Mesodermal cell (in vitro differentiated cells): Measurements from ENCODE around the gene WDR20.
A peak's percentile ranks its signal among the peaks of the same experiment; 100 is the strongest.

Experiments used
- H3K27ac ChIP-seq: 2 replicates; pipeline ENCODE4 v1.7.0; 2013; ENCODE audit warnings: mild to moderate bottlenecking, low read depth, low read length, moderate library complexity; ENCODE audit not compliant: severe bottlenecking
- H3K36me3 ChIP-seq: 2 replicates; pipeline ENCODE4 v1.7.1; 2013; ENCODE audit warnings: mild to moderate bottlenecking, low read length, moderate library complexity; ENCODE audit not compliant: control insufficient read depth, insufficient read depth
- H3K4me1 ChIP-seq: one replicate; pipeline ENCODE4 v1.7.1; 2013; ENCODE audit warnings: mild to moderate bottlenecking, low read length; ENCODE audit not compliant: insufficient read depth, control insufficient read depth, poor library complexity, severe bottlenecking
- H3K4me3 ChIP-seq: 2 replicates; pipeline ENCODE4 v1.7.0; 2013; ENCODE audit warnings: low read length, control low read depth, mild to moderate bottlenecking; ENCODE audit not compliant: insufficient read depth, poor library complexity, severe bottlenecking; ENCODE audit errors: extremely low read depth
- H3K9me3 ChIP-seq: 2 replicates; pipeline ENCODE4 v1.7.1; 2013; ENCODE audit warnings: mild to moderate bottlenecking, low read length, moderate library complexity; ENCODE audit not compliant: control insufficient read depth
- WGBS, 2 experiments: methylation state at CpG; one replicate each; pipeline ENCODE4 v1.1.5; 2013; ENCODE audit warnings: missing lambda C conversion rate in 2 of 2; ENCODE audit not compliant: insufficient coverage in 2 of 2; 5-methylcytosine and 5-hydroxymethylcytosine counted together

Gene WDR20

DNA sequence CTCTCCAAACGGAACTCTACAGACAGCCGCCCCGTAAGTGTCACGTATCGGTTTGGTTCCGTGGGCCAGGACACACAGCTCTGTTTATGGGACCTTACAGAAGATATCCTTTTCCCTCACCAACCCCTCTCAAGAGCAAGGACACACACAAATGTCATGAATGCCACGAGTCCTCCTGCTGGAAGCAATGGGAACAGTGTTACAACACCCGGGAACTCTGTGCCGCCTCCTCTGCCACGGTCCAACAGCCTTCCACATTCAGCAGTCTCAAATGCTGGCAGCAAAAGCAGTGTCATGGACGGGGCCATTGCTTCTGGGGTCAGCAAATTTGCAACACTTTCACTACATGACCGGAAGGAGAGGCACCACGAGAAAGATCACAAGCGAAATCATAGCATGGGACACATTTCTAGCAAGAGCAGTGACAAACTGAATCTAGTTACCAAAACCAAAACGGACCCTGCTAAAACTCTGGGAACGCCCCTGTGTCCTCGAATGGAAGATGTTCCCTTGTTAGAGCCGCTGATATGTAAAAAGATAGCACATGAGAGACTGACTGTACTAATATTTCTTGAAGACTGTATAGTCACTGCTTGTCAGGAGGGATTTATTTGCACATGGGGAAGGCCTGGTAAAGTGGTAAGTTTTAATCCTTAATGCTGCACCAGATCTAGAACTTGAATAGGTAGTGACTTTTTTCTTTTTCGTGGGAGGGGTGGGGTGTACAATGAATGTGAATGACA lies 69.7 kb downstream of the WDR20 start:
- H3K27ac ChIP-seq: no peak overlapping the region
- WGBS, 2 experiments: 84 to 85% methylated on average over 18 of the region's 19 CpGs

DNA sequence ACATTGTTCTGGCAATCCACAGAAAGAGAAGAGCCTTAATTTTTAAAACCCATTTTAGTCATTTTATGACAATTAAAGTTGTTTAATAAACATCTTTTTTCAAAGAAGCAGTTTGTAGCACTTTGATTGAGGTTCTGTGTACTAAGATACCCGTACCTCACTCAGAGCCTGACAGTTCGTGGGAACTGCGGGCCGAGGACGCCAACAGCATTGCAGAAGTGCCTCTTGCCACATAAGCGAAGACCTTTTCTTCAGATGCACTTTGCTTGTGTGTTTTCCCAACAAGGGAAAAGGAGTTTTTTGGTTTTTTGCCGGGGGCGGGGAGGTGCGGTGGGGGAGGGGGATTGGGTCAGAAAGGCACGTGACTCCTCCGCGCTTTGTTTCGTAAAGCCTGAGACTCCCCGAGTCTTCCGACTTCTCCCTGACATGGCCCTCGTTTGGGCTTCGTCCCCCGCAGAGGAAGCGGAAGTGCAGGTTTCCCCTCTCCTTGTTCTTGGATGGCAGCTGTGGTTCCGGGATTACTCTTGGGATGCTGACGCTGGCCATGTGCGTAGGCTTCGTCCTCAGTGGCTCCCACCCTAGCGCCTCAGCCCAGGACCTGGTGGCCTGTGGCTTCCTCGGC lies 70.8 kb downstream of the WDR20 start:
- no peak overlapping the region for H3K27ac ChIP-seq
- H3K9me3 ChIP-seq: no peaks in the 10 kb centered on the region
- H3K36me3 ChIP-seq: peaks cover 44% of the 10 kb centered on the region
- H3K4me3 ChIP-seq: no peak overlapping the region
- 97 to 98% methylated on average over 22 to 25 of the region's 25 CpGs for WGBS, 2 experiments
- no peaks in the 10 kb centered on the region for H3K4me1 ChIP-seq

More for the DNA sequence above, 69.7 kb downstream of the WDR20 start:
- Histone ChIP-seq H3K9me3 (no peaks in the 10 kb centered on the region), H3K4me1 (no peaks in the 10 kb centered on the region), H3K4me3 (no peak overlapping the region), H3K36me3 (peaks cover 55% of the 10 kb centered on the region)

DNA sequence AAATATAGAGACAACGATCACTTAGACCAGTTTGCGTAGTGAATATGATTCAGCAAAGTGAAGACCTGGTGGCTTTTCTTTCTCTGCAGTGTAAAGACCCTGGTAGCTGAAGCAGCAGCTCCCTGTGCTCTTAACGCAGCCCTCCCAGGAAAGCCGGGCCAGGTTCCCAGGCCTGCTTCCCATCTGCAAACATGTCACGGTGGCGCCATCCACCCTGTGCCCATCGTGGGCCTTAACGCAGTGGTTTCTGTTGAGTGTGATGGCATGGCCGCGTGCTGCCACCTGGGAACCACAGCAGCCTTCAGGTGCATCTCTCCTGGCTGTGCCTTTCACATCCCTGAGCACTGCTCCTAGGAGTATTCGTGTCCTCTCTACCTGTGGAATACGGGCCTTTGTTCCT lies 71.5 kb downstream of the WDR20 start:
- Histone ChIP-seq H3K4me3 (no peak overlapping the region), H3K36me3 (peaks cover 37% of the 10 kb centered on the region), H3K9me3 (no peaks in the 10 kb centered on the region), H3K4me1 (no peaks in the 10 kb centered on the region), H3K27ac (no peak overlapping the region)
- 98% methylated on average over 12 of the region's 12 CpGs for WGBS, 2 experiments

DNA sequence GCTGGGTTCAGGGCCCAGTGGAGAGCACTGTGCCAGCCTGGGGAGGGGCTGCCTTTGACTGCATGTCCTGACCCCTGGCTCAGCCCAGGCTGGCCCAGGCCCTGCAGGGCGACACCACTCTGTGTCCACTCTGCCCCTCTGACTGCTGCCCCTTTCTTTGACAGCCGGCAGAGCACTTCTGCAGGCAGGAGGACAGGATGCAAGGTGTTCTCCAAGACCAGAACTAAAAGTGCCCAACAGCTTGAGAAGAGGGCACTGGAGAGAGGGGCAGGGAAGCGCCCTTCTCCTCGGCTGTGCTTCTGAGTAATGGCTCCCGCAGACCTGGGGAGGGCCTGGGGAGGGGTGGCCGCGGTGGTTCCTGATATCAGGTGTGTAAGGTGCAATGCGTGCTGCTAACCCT lies 72.7 kb downstream of the WDR20 start:
- Histone ChIP-seq H3K36me3 (peaks cover 39% of the 10 kb centered on the region), H3K4me1 (no peaks in the 10 kb centered on the region), H3K27ac (no peak overlapping the region), H3K9me3 (no peaks in the 10 kb centered on the region), H3K4me3 (no peak overlapping the region)
- 96 to 98% methylated on average over 7 of the region's 8 CpGs for WGBS, 2 experiments

DNA sequence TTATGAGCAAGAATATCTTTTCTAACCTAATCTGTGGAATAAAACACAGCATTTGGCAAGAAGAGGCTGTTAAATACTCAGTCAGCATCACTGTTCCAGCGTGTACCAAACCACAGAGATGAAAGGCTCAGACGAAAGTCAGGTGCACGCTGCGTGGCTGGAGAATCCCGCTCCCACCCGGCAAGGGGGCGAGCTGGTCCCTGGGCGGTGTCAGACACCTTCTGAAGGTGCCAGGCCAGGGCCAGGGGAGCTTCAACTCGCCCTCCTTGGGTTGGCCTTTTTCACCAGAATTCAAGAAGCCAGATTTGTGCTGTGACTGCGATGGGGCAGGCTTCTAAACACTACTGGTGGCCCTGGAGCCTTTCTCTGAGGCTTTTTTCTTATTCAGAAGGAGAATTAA lies 73.1 kb downstream of the WDR20 start:
- H3K9me3 ChIP-seq: no peaks in the 10 kb centered on the region
- peaks cover 39% of the 10 kb centered on the region for H3K36me3 ChIP-seq
- no peak overlapping the region for H3K4me3 ChIP-seq
- H3K27ac ChIP-seq: no peak overlapping the region
- no peaks in the 10 kb centered on the region for H3K4me1 ChIP-seq
- WGBS, 2 experiments: 87 to 97% methylated on average over 10 of the region's 10 CpGs

DNA sequence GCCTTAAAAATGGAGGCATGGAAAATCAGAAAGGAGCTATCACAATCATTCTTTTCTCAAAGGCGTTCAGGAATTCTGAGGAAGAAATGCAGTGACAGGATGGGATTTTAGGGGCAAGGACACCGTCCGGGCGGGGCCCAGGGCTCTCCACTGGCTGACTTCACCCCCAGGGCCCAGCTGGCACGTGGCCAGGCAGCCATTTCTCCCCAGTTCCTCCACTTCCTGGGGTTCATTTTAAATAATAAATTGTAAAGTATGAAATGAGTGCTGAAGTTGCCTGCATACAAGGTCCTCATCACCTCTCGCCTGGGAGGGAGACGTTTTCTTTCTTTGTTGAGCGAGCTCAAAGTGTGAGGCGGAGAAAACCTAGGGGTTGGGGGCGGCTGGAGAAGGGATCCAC lies 73.8 kb downstream of the WDR20 start:
- Histone ChIP-seq H3K9me3 (no peaks in the 10 kb centered on the region), H3K36me3 (peaks cover 38% of the 10 kb centered on the region), H3K4me3 (no peak overlapping the region), H3K4me1 (no peaks in the 10 kb centered on the region), H3K27ac (no peak overlapping the region)
- 75 to 81% methylated on average over 3 to 6 of the region's 10 CpGs for WGBS, 2 experiments

DNA sequence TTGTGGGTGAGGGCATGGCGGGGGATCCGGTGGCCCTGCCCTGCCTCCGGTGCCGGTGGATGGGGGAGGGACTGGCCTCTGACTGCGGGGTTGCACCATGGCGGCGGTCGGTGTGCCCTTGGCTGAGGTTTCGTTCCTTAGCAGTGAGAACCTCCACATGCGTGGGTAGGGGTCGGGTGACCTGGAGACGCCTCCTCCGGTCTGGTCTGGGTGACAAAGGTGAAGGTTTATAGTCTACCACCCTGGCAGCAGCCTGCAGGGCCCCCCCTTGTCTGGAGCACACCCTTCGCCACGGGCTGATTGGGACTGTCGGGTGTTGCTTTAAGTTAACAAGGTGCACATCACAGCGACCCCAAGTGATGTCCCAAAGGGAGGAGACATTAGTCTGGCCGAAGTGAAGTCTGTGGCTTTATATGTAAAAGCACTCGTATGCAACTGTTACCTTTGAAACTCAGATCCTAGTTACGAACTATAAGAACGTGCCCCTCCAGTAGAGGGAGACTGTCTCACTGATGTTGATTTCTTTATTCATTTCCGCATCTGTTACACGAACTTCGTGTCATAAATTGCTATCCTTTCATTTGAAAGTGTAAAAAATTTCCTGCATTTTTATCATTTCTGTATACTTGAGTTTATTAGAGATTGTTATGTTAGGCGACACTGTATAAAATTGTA lies 74.4 kb downstream of the WDR20 start:
- no peaks in the 10 kb centered on the region for H3K9me3 ChIP-seq
- H3K36me3 ChIP-seq: peaks cover 36% of the 10 kb centered on the region
- H3K4me3 ChIP-seq: no peak overlapping the region
- H3K27ac ChIP-seq: no peak overlapping the region
- H3K4me1 ChIP-seq: no peaks in the 10 kb centered on the region
- 91 to 95% methylated on average over 16 to 23 of the region's 25 CpGs for WGBS, 2 experiments

DNA sequence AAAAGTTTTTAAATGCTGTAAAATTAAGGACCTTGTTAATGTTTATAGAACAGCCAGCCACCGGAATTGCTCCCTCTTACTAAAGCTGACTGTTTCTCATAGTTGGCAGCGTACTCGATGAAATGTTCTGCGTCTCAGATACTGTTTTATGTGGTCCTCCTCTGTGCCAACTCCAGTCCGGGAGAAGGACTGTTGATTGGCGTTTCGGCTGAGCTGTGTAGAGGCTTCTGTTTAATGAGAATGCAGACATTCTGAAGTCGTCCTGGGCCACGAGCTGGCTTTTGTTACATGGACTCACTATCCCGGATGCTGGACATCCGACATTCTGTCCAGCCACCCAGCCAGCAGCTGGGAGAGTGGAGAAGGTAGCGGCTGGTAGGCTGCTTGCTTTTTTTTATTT lies 75.4 kb downstream of the WDR20 start:
- Histone ChIP-seq H3K4me1 (no peaks in the 10 kb centered on the region), H3K9me3 (no peaks in the 10 kb centered on the region), H3K4me3 (no peak overlapping the region), H3K36me3 (peaks cover 29% of the 10 kb centered on the region), H3K27ac (no peak overlapping the region)
- 90 to 92% methylated on average over 11 to 12 of the region's 12 CpGs for WGBS, 2 experiments

DNA sequence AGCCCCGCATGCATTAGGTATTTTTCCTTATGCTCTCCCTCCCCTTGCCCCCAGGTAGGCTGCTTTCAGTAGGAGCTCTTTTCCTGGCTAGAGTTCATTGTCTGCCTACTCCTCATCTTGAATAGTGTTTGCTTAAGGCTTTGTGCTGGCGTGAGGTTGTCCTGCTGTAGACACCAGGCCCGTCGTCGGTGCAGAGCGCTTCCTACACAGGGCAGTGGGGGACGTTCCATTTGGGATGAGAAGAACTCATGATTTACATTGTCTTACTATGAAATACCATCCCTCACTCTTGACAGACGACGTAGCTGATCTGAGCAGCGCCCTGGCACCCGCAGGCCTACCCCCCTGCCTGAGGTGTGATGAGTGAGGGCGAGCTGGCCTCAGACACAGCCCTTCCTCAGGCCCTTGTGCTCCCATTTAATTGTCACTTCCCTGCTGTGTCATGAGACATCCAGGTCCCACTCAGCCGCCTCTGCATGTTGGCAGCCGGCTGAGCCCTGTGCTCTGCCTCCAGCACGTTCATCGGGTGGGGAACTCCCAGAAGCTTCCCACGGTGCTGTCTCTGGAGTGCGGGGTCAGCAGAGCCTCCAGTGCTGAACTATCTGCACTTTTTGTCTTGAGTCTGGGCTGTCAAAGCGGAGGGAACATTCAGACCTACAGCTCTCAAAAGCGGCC lies 76.0 kb downstream of the WDR20 start:
- 87 to 96% methylated on average over 10 to 17 of the region's 20 CpGs for WGBS, 2 experiments
- Histone ChIP-seq H3K36me3 (peaks cover 24% of the 10 kb centered on the region), H3K27ac (peak overlapping the region; percentile 23), H3K4me1 (peaks cover under 1% of the 10 kb centered on the region), H3K9me3 (no peaks in the 10 kb centered on the region), H3K4me3 (no peak overlapping the region)

DNA sequence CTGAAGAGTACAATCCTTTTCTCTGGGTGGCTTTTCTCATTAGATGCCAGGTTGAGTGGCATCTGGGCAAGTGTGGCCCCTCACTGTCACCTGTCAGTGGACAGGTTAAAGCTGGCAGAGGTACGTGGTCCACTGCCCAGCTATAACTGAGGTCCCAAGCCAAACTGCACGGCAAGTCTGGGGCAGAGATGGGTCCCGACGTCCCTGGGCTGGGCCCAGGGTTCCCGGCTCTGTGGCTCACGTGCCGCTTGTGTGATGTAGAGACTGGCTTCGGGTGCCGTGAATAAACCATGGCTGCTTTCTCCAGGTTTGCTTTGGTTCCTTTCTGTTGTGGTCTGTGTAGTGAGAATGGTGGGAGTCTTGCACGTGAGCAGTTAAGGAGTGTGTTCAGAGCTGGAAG lies 77.7 kb downstream of the WDR20 start:
- H3K27ac ChIP-seq: no peak overlapping the region
- peaks cover 18% of the 10 kb centered on the region for H3K36me3 ChIP-seq
- H3K4me3 ChIP-seq: no peak overlapping the region
- H3K4me1 ChIP-seq: peaks cover 5% of the 10 kb centered on the region
- whole genome bisulfite sequencing, 2 experiments: 95 to 97% methylated on average over 10 of the region's 10 CpGs
- H3K9me3 ChIP-seq: no peaks in the 10 kb centered on the region
